Cardiac muscle cell (in vitro differentiated cells and primary cell): ENCODE measurements around the gene THUMPD3. TPM values are rescaled to one million over a fixed set of nuclear protein-coding genes. Genes with fewer than 3 reads are reported as not detected.
A peak's percentile ranks its signal among the peaks of the same experiment; 100 is the strongest.

Experiments used
- DNase-seq, 2 donors: peaks; one replicate each; pipeline versions ENCODE4 v3.0.0 to v3.0.0-alpha.2; 2010 to 2017; ENCODE audit warnings: low read depth in 1 of 2, low spot score in 1 of 2
- H3K27ac ChIP-seq: fragments of 200-600 bp; sonication (generic); 2 replicates; pipeline ENCODE4 v1.5.1; 2016
- H3K27me3 ChIP-seq: fragments of 200-600 bp; sonication (generic); 2 replicates; pipeline ENCODE4 v1.6.0; 2016; ENCODE audit warnings: control low read depth
- H3K36me3 ChIP-seq: fragments of 200-600 bp; sonication (generic); 2 replicates; pipeline ENCODE4 v1.5.1; 2016; ENCODE audit warnings: control low read depth
- H3K4me1 ChIP-seq: fragments of 200-600 bp; sonication (generic); 2 replicates; pipeline ENCODE4 v1.8.1; 2017; ENCODE audit warnings: low read depth, mild to moderate bottlenecking, mixed run types
- H3K4me3 ChIP-seq: fragments of 200-600 bp; sonication (generic); 2 replicates; pipeline ENCODE4 v1.5.1; 2016; ENCODE audit warnings: mild to moderate bottlenecking
- H3K9me3 ChIP-seq: fragments of 200-600 bp; sonication (generic); 2 replicates; pipeline ENCODE4 v1.5.1; 2017; ENCODE audit warnings: low read depth, mild to moderate bottlenecking, control low read depth
- CTCF ChIP-seq: IDR thresholded peaks from 2 replicates; pipeline ENCODE4 v1.5.1; 2012; ENCODE audit warnings: low read depth, mild to moderate bottlenecking, low read length
- polyA plus RNA-seq: library from polyadenylated mRNA; unstranded; fragments of >200 nt; fragmentation: Nextera tagmentation; extraction: Ambion mirVana; gene quantifications from 2 replicates; pipeline ENCODE4 v1.2.1, GENCODE V29; 2016
- total RNA-seq: library from RNA; depleted of rRNA; stranded (reverse); fragments of >200 nt; gene quantifications from 2 replicates; pipeline ENCODE4 v1.2.3, GENCODE V29; 2016

THUMPD3 gene
- total and polyA plus RNA-seq, 2 experiments from 2014 or later = 24.5 to 33.6 TPM

- Histone ChIP-seq H3K27ac (no peak overlapping the region), H3K27me3 (no peaks in the 10 kb centered on the region), H3K4me3 (no peak overlapping the region), H3K4me1 (peaks cover 3% of the 10 kb centered on the region), H3K36me3 (peaks cover 76% of the 10 kb centered on the region), H3K9me3 (no peaks in the 10 kb centered on the region)
- TF ChIP-seq CTCF = no peak
- no peak for DNase-seq
Observed at GRCh38 chr3:9388142-9388541, 25.3 kb downstream of the THUMPD3 start.

DNA sequence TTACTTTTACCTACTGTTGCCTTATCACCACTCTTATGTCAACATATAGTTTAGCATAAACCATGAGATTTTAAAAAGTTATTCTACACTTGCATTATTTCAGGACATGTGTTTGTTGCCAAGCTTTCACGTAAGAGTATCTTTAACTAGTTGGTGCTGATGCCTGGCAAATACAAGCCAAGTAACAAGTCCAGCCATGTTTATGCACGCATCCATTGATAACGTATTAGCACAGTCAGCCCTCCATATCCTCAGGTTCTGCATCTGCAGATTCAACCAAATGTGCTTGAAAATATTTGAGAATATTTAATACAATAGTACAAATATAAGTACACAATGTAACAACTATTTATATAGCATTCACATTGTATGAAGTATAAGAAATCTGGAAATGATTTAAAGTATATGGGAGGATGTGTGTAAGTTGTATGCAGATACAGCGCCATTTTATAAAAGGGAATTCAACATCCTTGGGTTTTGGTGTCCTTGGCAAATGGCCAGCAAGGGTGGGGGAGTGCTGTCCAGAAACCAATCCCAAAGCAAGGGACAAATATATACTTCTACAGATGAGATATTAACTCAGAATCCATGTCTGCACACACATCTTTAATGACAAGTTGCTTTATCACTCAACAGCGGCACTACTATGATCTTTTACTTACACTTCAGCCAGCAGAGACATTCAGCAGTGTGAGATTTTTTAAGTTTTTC, 25.9 kb downstream of the THUMPD3 start:
- H3K9me3 ChIP-seq = no peaks in the 10 kb centered on the region
- no peak overlapping the region for H3K4me3 ChIP-seq
- H3K36me3 ChIP-seq = peaks cover 74% of the 10 kb centered on the region
- no peak for TF ChIP-seq CTCF
- no peak for DNase-seq
- peaks cover 3% of the 10 kb centered on the region for H3K4me1 ChIP-seq
- H3K27ac ChIP-seq = no peak overlapping the region
- no peaks in the 10 kb centered on the region for H3K27me3 ChIP-seq

DNA sequence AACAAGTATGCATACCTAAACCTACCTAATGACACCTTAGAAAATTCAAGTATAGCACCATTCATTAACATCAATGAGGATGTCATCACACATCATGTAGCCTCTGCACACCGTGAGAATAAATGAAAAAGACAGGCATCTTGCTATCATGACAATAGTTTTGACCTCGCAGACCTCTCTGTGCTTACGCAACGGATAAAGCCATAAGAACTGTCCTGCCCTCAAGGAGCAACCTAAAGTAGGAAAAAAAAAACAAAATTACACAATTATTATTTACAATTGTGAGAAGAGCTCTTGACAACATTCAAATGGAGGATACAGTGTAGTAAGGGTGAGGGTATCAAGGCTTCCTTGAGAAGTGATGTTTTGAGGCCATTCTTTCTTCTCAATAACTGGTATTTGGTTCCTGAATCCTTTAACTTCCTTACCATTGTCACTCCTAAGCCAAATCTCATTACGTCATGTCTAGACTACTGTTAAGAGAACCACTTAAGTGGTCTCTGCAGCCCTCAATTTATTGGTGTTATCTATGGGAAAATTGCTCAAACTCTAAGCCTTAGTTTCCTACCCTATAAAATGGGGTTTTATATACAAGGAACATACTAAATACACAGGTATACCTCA, 27.5 kb downstream of the THUMPD3 start:
- no peaks in the 10 kb centered on the region for H3K27me3 ChIP-seq
- no peak for TF ChIP-seq CTCF
- H3K4me3 ChIP-seq = no peak overlapping the region
- DNase-seq = no peak
- peaks cover 65% of the 10 kb centered on the region for H3K36me3 ChIP-seq
- H3K27ac ChIP-seq = peak overlapping the region; percentile 10
- H3K4me1 ChIP-seq = peaks cover 11% of the 10 kb centered on the region
- H3K9me3 ChIP-seq = no peaks in the 10 kb centered on the region

DNA sequence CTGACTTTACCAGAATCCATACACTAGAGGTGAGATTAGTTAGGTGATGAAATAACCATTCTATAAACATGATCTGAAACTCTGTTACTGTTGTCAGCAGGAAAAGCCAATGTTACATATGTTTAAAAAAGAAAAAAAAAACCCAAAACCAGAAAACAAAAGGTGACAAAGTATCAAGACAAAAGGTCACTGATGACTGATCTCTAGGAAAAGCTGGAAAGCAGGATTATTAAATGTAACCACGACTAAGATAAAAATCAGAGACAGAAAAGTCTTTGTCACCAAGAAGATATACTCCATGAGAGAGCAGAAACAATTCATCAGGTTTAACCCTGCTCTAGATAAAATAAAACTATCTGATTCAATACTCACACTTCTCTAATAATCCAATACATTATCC, 29.2 kb downstream of the THUMPD3 start:
- Histone ChIP-seq H3K4me3 (no peak overlapping the region), H3K27me3 (no peaks in the 10 kb centered on the region), H3K9me3 (no peaks in the 10 kb centered on the region), H3K4me1 (peaks cover 16% of the 10 kb centered on the region), H3K36me3 (peaks cover 56% of the 10 kb centered on the region), H3K27ac (no peak overlapping the region)
- no peak for TF ChIP-seq CTCF
- DNase-seq = no peak

GRCh38 chr3:9395570-9396300, 32.9 kb downstream of the THUMPD3 start:
- Histone ChIP-seq H3K9me3 (no peaks in the 10 kb centered on the region), H3K27ac (peak overlapping the region; percentile 99), H3K36me3 (peaks cover 21% of the 10 kb centered on the region), H3K27me3 (no peaks in the 10 kb centered on the region), H3K4me3 (peak overlapping the region; percentile 88), H3K4me1 (peaks cover 25% of the 10 kb centered on the region)
- no peak for TF ChIP-seq CTCF
- peak; percentile 6 to 16 for DNase-seq
